ENCODE data around the gene AP1M2.
"Not testable (repeated sequence)": the region's sequence is repeated elsewhere in the genome, so short reads cannot be mapped to it uniquely, and the experiment has no call there.

Gene AP1M2

GRCh38 chr19:10533646-10534386, 53.3 kb downstream of the AP1M2 start:
- DNase-seq, result no peak

DNA sequence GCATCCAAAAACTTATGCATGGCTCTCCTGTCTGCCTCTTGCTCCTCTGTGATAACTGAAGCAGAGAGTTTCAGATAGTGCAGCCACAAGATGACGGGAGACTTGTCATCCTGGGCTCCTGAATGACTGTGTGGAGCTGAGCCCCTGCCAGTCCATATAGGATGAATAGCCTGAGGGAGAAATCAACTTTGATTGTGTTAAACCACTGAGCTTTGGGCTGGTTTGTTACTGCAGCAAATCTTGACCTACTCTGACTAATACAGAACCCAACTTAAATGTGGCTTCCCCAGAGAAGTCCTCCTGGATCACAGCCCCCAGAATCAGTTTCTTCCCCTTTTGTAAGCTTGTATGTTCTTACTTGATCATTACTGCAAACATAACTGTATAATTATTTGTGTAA, 54.7 kb downstream of the AP1M2 start:
- DNase-seq, result no peak

GRCh38 chr19:10526887-10527286, 60.2 kb downstream of the AP1M2 start:
- not testable (repeated sequence) for DNase-seq

GRCh38 chr19:10525636-10526035, 61.5 kb downstream of the AP1M2 start:
- DNase-seq, result no peak

- DNase-seq, result no peak
Measured at GRCh38 chr19:10523135-10523636, 63.9 kb downstream of the AP1M2 start.
